CD4-positive, alpha-beta memory T cell (primary cell): Measurements from ENCODE around the gene RNU6-9. TPM values are rescaled to one million over a fixed set of nuclear protein-coding genes. Genes with fewer than 3 reads are reported as not detected.
A peak's percentile ranks its signal among the peaks of the same experiment; 100 is the strongest.
"Not testable (repeated sequence)": the region's sequence is repeated elsewhere in the genome, so short reads cannot be mapped to it uniquely, and the experiment has no call there.

Experiments used
- CTCF ChIA-PET: fragments of 350-600 bp; sonication (Branson Sonifier 250); formaldehyde crosslinking; loops from one replicate; lab custom pipeline; 2021; ENCODE audit warnings: inconsistent platforms; ENCODE audit not compliant: partially characterized antibody; lab: Charles Lee
- POLR2A ChIA-PET: fragments of 350-600 bp; sonication (Branson Sonifier 250); formaldehyde crosslinking; loops from one replicate; lab custom pipeline; 2021; ENCODE audit not compliant: partially characterized antibody; lab: Charles Lee
- DNase-seq, 5 donors: peaks; one replicate each; pipeline versions ENCODE4 v3.0.0 to v3.0.0-alpha.2; 2020 to 2022; ENCODE audit warnings: mixed read lengths in 1 of 5
- H3K27ac ChIP-seq: one replicate; pipeline ENCODE4 v1.7.0; 2013; ENCODE audit warnings: low read depth, low read length
- H3K27me3 ChIP-seq: 2 replicates; pipeline ENCODE4 v1.7.0; 2013; ENCODE audit warnings: mild to moderate bottlenecking, low read length, moderate library complexity; ENCODE audit not compliant: insufficient read depth
- H3K36me3 ChIP-seq: 2 replicates; pipeline ENCODE4 v1.7.0; 2013; ENCODE audit warnings: mild to moderate bottlenecking, low read length, moderate library complexity; ENCODE audit not compliant: insufficient read depth
- H3K4me1 ChIP-seq: 2 replicates; pipeline ENCODE4 v1.7.0; 2013; ENCODE audit warnings: mild to moderate bottlenecking, low read length, moderate library complexity; ENCODE audit not compliant: insufficient read depth
- H3K4me3 ChIP-seq, 2 donors: one replicate each; pipeline ENCODE4 v1.7.0; 2013; ENCODE audit warnings: low read length in 2 of 2, mild to moderate bottlenecking in 1 of 2
- H3K9me3 ChIP-seq, 2 donors: one replicate each; pipeline ENCODE4 v1.7.0; 2013; ENCODE audit warnings: low read length in 2 of 2, control low read depth in 1 of 2; ENCODE audit not compliant: control insufficient read depth in 1 of 2
- H3K27ac Mint-ChIP-seq, 7 donors: one replicate each; pipeline ENCODE4 v1.8.0; 2020 to 2021; ENCODE audit warnings: mixed read lengths in 7 of 7, mild to moderate bottlenecking in 6 of 7, inconsistent platforms in 3 of 7, moderate library complexity in 3 of 7
- H3K27me3 Mint-ChIP-seq, 2 donors: one replicate each; pipeline ENCODE4 v1.8.0; 2020 to 2021; ENCODE audit warnings: mixed read lengths in 2 of 2
- H3K36me3 Mint-ChIP-seq, 2 donors: one replicate each; pipeline ENCODE4 v1.8.0; 2020 to 2021; ENCODE audit warnings: mixed read lengths in 2 of 2, inconsistent platforms in 1 of 2, mild to moderate bottlenecking in 1 of 2
- H3K4me1 Mint-ChIP-seq, 4 donors: one replicate each; pipeline ENCODE4 v1.8.0; 2020 to 2021; ENCODE audit warnings: mixed read lengths in 4 of 4, mild to moderate bottlenecking in 1 of 4
- H3K4me3 Mint-ChIP-seq, 8 donors: one replicate each; pipeline ENCODE4 v1.8.0; 2020 to 2021; ENCODE audit warnings: mixed read lengths in 8 of 8, mild to moderate bottlenecking in 7 of 8, moderate library complexity in 6 of 8, inconsistent platforms in 3 of 8
- H3K9me3 Mint-ChIP-seq, 8 donors: one replicate each; pipeline ENCODE4 v1.8.0; 2020 to 2021; ENCODE audit warnings: mixed read lengths in 8 of 8, mild to moderate bottlenecking in 5 of 8, inconsistent platforms in 3 of 8, moderate library complexity in 1 of 8
- intact Hi-C: fragments of 100-400 bp; cut with micrococcal nuclease; formaldehyde crosslinking; loops from one replicate; pipeline ENCODE4 v1.15.1; 2023
- polyA plus RNA-seq, 2 donors: library from polyadenylated mRNA; unstranded; fragments of 300-500 nt; fragmentation: Illumina TruSeq; gene quantifications; one replicate each; pipeline ENCODE4 v1.2.3, GENCODE V29; 2021
- total RNA-seq, 2 experiments: library from RNA; stranded (reverse); gene quantifications; one replicate each; pipeline ENCODE4 v1.2.3, GENCODE V29; 2021

Gene RNU6-9
- total RNA-seq (not detected), polyA plus RNA-seq (not detected)

GRCh38 chr19:892894-893689 lies at the start of gene RNU6-9, which contains the start of gene MED16:
Gene RNU6-9, plus strand, starts transcription at chr19:893484.
Gene MED16, minus strand, starts transcription at chr19:893187. Its CDS starts 2,056 bp downstream, at chr19:891131.
- H3K9me3 Mint-ChIP-seq = peaks cover 0 to 6% (median 0%) of the 10 kb centered on the region in 8 donors
- intact Hi-C loops = loop anchor here (1.0 kb wide), 4 partner anchors 16 to 230 kb away; partner anchors contain the start of gene RNF126
- H3K27me3 Mint-ChIP-seq = peaks cover 0 to 3% of the 10 kb centered on the region in 2 donors
- H3K27me3 ChIP-seq = no peaks in the 10 kb centered on the region
- H3K36me3 ChIP-seq = peaks cover 14% of the 10 kb centered on the region
- POLR2A ChIA-PET = interaction anchor here (0.7 to 8.9 kb wide), 21 partner anchors 9 to 376 kb away, joined by 3 to 252 read pairs (median 6); partner anchors contain the start of genes CFD, CIRBP, KISS1R and R3HDM4
- peak within 1 kb of the TSS; percentile 80 for H3K27ac ChIP-seq
- H3K4me1 Mint-ChIP-seq = peaks cover 7 to 47% (median 11%) of the 10 kb centered on the region in 4 donors
- H3K27ac Mint-ChIP-seq = peak within 1 kb of the TSS; percentile 99 to 100 (median 99)
- H3K4me3 ChIP-seq = peak within 1 kb of the TSS; percentile 36 to 76
- DNase-seq = peak; percentile 93 to 96 (median 95)
- H3K36me3 Mint-ChIP-seq = peaks cover 5 to 23% of the 10 kb centered on the region in 2 donors
- CTCF ChIA-PET = interaction anchor here (0.5 to 2.7 kb wide), 12 partner anchors 11 to 123 kb away, joined by 3 to 17 read pairs (median 4); no protein-coding TSS in a partner anchor
- H3K9me3 ChIP-seq = no peaks in the 10 kb centered on the region
- peaks cover 28% of the 10 kb centered on the region for H3K4me1 ChIP-seq
- H3K4me3 Mint-ChIP-seq = peak within 1 kb of the TSS; percentile 87 to 95 (median 92)

GRCh38 chr19:843836-844545 lies 49.3 kb upstream of the RNU6-9 start:
- DNase-seq = no peak
- no peak overlapping the region for H3K27ac ChIP-seq
- POLR2A ChIA-PET = no interaction called here
- H3K27me3 ChIP-seq = peaks cover 4% of the 10 kb centered on the region
- H3K4me3 ChIP-seq = no peak overlapping the region
- H3K9me3 ChIP-seq = no peaks in the 10 kb centered on the region
- peak overlapping the region in 2 of 8 donors; percentile 57 to 73 for H3K4me3 Mint-ChIP-seq
- no peak overlapping the region for H3K27ac Mint-ChIP-seq
- CTCF ChIA-PET = no interaction called here
- intact Hi-C loops = no loop called here
- H3K27me3 Mint-ChIP-seq = peaks cover 15 to 29% of the 10 kb centered on the region in 2 donors
- H3K36me3 Mint-ChIP-seq = no peaks in the 10 kb centered on the region
- peaks cover 0 to 10% (median 6%) of the 10 kb centered on the region in 4 donors for H3K4me1 Mint-ChIP-seq
- peaks cover 3% of the 10 kb centered on the region for H3K4me1 ChIP-seq
- no peaks in the 10 kb centered on the region for H3K36me3 ChIP-seq
- H3K9me3 Mint-ChIP-seq = peaks cover 0 to 3% (median 0%) of the 10 kb centered on the region in 8 donors

GRCh38 chr19:844546-844971 lies 48.7 kb upstream of the RNU6-9 start:
- intact Hi-C loops = no loop called here
- peaks cover 0 to 10% (median 6%) of the 10 kb centered on the region in 4 donors for H3K4me1 Mint-ChIP-seq
- no peak for DNase-seq
- no peaks in the 10 kb centered on the region for H3K36me3 ChIP-seq
- no peaks in the 10 kb centered on the region for H3K9me3 ChIP-seq
- peaks cover 4% of the 10 kb centered on the region for H3K27me3 ChIP-seq
- ChIA-PET CTCF (no interaction called here), POLR2A (no interaction called here)
- H3K27me3 Mint-ChIP-seq = peaks cover 17 to 32% of the 10 kb centered on the region in 2 donors
- no peaks in the 10 kb centered on the region for H3K36me3 Mint-ChIP-seq
- no peak overlapping the region for H3K4me3 ChIP-seq
- no peak overlapping the region for H3K27ac ChIP-seq
- peaks cover 3% of the 10 kb centered on the region for H3K4me1 ChIP-seq
- H3K9me3 Mint-ChIP-seq = peaks cover 0 to 3% (median 0%) of the 10 kb centered on the region in 8 donors
- H3K27ac Mint-ChIP-seq = peak overlapping the region in 1 of 7 donors; percentile 22
- peak overlapping the region in 4 of 8 donors; percentile 35 to 73 (median 54) for H3K4me3 Mint-ChIP-seq

- ChIA-PET CTCF (interaction anchor here (0.6 to 1.7 kb wide), 2 partner anchors 10 to 12 kb away, joined by 3 to 4 read pairs; no protein-coding TSS in a partner anchor), POLR2A (no interaction called here)
- no peak overlapping the region for H3K27ac Mint-ChIP-seq
- Histone ChIP-seq H3K27ac (no peak overlapping the region), H3K36me3 (no peaks in the 10 kb centered on the region), H3K27me3 (peaks cover 4% of the 10 kb centered on the region), H3K4me1 (peaks cover 3% of the 10 kb centered on the region), H3K9me3 (no peaks in the 10 kb centered on the region), H3K4me3 (no peak overlapping the region)
- peak overlapping the region in 1 of 8 donors; percentile 35 for H3K4me3 Mint-ChIP-seq
- peaks cover 18 to 32% of the 10 kb centered on the region in 2 donors for H3K27me3 Mint-ChIP-seq
- no peaks in the 10 kb centered on the region for H3K36me3 Mint-ChIP-seq
- peaks cover 0 to 3% (median 0%) of the 10 kb centered on the region in 8 donors for H3K9me3 Mint-ChIP-seq
- DNase-seq = no peak
- peaks cover 0 to 10% (median 6%) of the 10 kb centered on the region in 4 donors for H3K4me1 Mint-ChIP-seq
- intact Hi-C loops = no loop called here
Measured at GRCh38 chr19:845707-846521, 47.4 kb upstream of the RNU6-9 start.

- H3K36me3 ChIP-seq = no peaks in the 10 kb centered on the region
- POLR2A ChIA-PET = no interaction called here
- Mint-ChIP-seq H3K36me3 (no peaks in the 10 kb centered on the region), H3K9me3 (no peaks in the 10 kb centered on the region), H3K27ac (no peak overlapping the region), H3K4me1 (peaks cover 0 to 5% (median 3%) of the 10 kb centered on the region in 4 donors), H3K27me3 (peaks cover 15 to 34% of the 10 kb centered on the region in 2 donors), H3K4me3 (no peak overlapping the region)
- intact Hi-C loops = no loop called here
- CTCF ChIA-PET = no interaction called here
- H3K9me3 ChIP-seq = no peaks in the 10 kb centered on the region
- peaks cover 4% of the 10 kb centered on the region for H3K27me3 ChIP-seq
- H3K4me1 ChIP-seq = peaks cover 3% of the 10 kb centered on the region
- no peak for DNase-seq
- no peak overlapping the region for H3K27ac ChIP-seq
- H3K4me3 ChIP-seq = no peak overlapping the region
Measured at GRCh38 chr19:848386-848921, 44.8 kb upstream of the RNU6-9 start.

- H3K9me3 ChIP-seq, intact Hi-C loops, H3K4me1 ChIP-seq, H3K4me3 Mint-ChIP-seq, H3K27ac Mint-ChIP-seq, H3K27ac ChIP-seq, H3K36me3 ChIP-seq, H3K9me3 Mint-ChIP-seq, H3K4me1 Mint-ChIP-seq, H3K4me3 ChIP-seq, H3K36me3 Mint-ChIP-seq, POLR2A ChIA-PET, H3K27me3 ChIP-seq, CTCF ChIA-PET, DNase-seq: not testable (repeated sequence)
- peaks cover 15 to 34% of the 10 kb centered on the region in 2 donors for H3K27me3 Mint-ChIP-seq
Measured at GRCh38 chr19:849195-849594, 44.1 kb upstream of the RNU6-9 start.
